Endothelial cell of umbilical vein (primary cell): Measurements from ENCODE around the gene FOXL2NB. TPM values are rescaled to one million over a fixed set of nuclear protein-coding genes. Genes with fewer than 3 reads are reported as not detected.

Experiments
- BruUV-seq: library from RNA; stranded (reverse); fragments of 400-500 nt; replicated peaks from 2 replicates; lab custom pipeline; 2021; lab: Mats Ljungman, UMichigan
- CTCF ChIA-PET: fragments of 300-600, 350-600 bp; sonication (Branson Sonifier 250); formaldehyde crosslinking; loops from one replicate; lab custom pipeline; 2021; ENCODE audit warnings: antibody characterized with exemption, inconsistent platforms; lab: Charles Lee
- POLR2A ChIA-PET: fragments of 300-600, 350-600 bp; sonication (Branson Sonifier 250); formaldehyde crosslinking; loops from one replicate; lab custom pipeline; 2021; ENCODE audit warnings: antibody characterized with exemption, inconsistent platforms; lab: Charles Lee
- DNase-seq: peaks from one replicate; pipeline ENCODE4 v3.0.0-alpha.2; 2011; ENCODE audit warnings: low read depth, low spot score
- FAIRE-seq: peaks from 2 replicates; lab custom pipeline; 2011; peaks lifted over from hg19 to GRCh38; lab: Jason Lieb, UNC
- H2AFZ ChIP-seq: 2 replicates; pipeline ENCODE4 v1.6.0; 2012; ENCODE audit warnings: low read depth, low read length, control low read depth, inconsistent platforms
- H3K27ac ChIP-seq: 2 replicates; pipeline ENCODE4 v1.5.1; 2011; ENCODE audit warnings: low read depth, mild to moderate bottlenecking, control low read depth, low read length, moderate library complexity; ENCODE audit not compliant: insufficient read depth
- H3K27me3 ChIP-seq, 2 experiments: 2 replicates each; pipeline versions ENCODE4 v1.6.0 to v1.6.1; 2011; ENCODE audit warnings: low read length in 2 of 2, mixed read lengths in 1 of 2; ENCODE audit not compliant: control insufficient read depth in 2 of 2, insufficient read depth in 2 of 2
- H3K36me3 ChIP-seq, 2 experiments: 2 replicates in 1 of 2; 3 replicates in 1 of 2; pipeline ENCODE4 v1.5.1; 2011; ENCODE audit warnings: low read length in 2 of 2, mild to moderate bottlenecking in 1 of 2, moderate library complexity in 1 of 2; ENCODE audit not compliant: control insufficient read depth in 2 of 2, insufficient read depth in 2 of 2; ENCODE audit errors: extremely low read depth in 1 of 2
- H3K4me1 ChIP-seq: 3 replicates; pipeline ENCODE4 v1.5.1; 2011; ENCODE audit warnings: mild to moderate bottlenecking, low read length; ENCODE audit not compliant: control insufficient read depth, insufficient read depth; ENCODE audit errors: extremely low read depth
- H3K4me2 ChIP-seq: 2 replicates; pipeline ENCODE4 v1.6.1; 2011; ENCODE audit warnings: low read length, control low read depth, mixed read lengths; ENCODE audit not compliant: insufficient read depth
- H3K4me3 ChIP-seq, 3 experiments: fragments of 200-600 bp in 1 of 3; sonication (generic), shearing (Covaris generic) in 1 of 3; replicated peaks in 1 of 3; 2 replicates each; pipeline ENCODE4 v1.5.1; 2011 to 2016; ENCODE audit warnings: control low read depth in 3 of 3, low read length in 3 of 3, mild to moderate bottlenecking in 2 of 3, inconsistent platforms in 1 of 3, low read depth in 1 of 3, moderate library complexity in 1 of 3; ENCODE audit not compliant: insufficient read depth in 1 of 3
- H3K79me2 ChIP-seq: 2 replicates; pipeline ENCODE4 v1.6.0; 2012; ENCODE audit warnings: low read length, inconsistent platforms; ENCODE audit not compliant: control insufficient read depth, insufficient read depth
- H3K9ac ChIP-seq: replicated peaks from 2 replicates; pipeline ENCODE3; 2011; ENCODE audit warnings: low read length, control low read depth; ENCODE audit not compliant: insufficient read depth; ENCODE audit errors: extremely low read depth
- H3K9me1 ChIP-seq: replicated peaks from 3 replicates; pipeline ENCODE4 v1.6.0; 2011; ENCODE audit warnings: mild to moderate bottlenecking, low read length; ENCODE audit not compliant: control insufficient read depth, insufficient read depth; ENCODE audit errors: extremely low read depth
- H3K9me3 ChIP-seq: replicated peaks from 2 replicates; pipeline ENCODE4 v1.5.1; 2012; ENCODE audit warnings: low read length, inconsistent platforms; ENCODE audit not compliant: control insufficient read depth, insufficient read depth
- H4K20me1 ChIP-seq: replicated peaks from 2 replicates; pipeline ENCODE3; 2011; ENCODE audit warnings: mild to moderate bottlenecking, low read length; ENCODE audit not compliant: control insufficient read depth, insufficient read depth; ENCODE audit errors: extremely low read depth
- EZH2 ChIP-seq: IDR thresholded peaks from 2 replicates; pipeline ENCODE4 v1.6.1; 2012; ENCODE audit warnings: borderline replicate concordance, low read depth, mild to moderate bottlenecking, moderate library complexity, low read length, inconsistent platforms; ENCODE audit not compliant: severe bottlenecking
- GATA2 ChIP-seq: IDR thresholded peaks from 2 replicates; pipeline ENCODE4 v1.7.0; 2011; ENCODE audit warnings: low read depth, mild to moderate bottlenecking, moderate library complexity, mixed read lengths, low read length; ENCODE audit not compliant: insufficient read length, insufficient read depth
- MYC ChIP-seq: IDR thresholded peaks from one replicate; pipeline ENCODE4 v1.6.1; 2011; ENCODE audit warnings: mild to moderate bottlenecking, low read depth, low read length
- POLR2A ChIP-seq: IDR thresholded peaks from 2 replicates; pipeline ENCODE4 v1.6.1; 2012; ENCODE audit warnings: low read depth, mild to moderate bottlenecking, control low read depth, low read length
- POLR2AphosphoS5 ChIP-seq: IDR thresholded peaks from 2 replicates; pipeline ENCODE4 v1.6.1; 2012; ENCODE audit warnings: low read depth, mild to moderate bottlenecking, control low read depth, low read length, moderate library complexity; ENCODE audit not compliant: insufficient read depth
- dilution Hi-C: fragments of 300-500 bp; cut with MboI; formaldehyde crosslinking; loops from one replicate; pipeline ENCODE4 v1.15.0; 2019; ENCODE audit warnings: low sequenced_read_pairs; ENCODE audit not compliant: extremely low pct_ligation_motif_present
- intact Hi-C: fragments of 100-400 bp; cut with micrococcal nuclease; formaldehyde crosslinking; loops from one replicate; pipeline ENCODE4 v1.10.0; 2022
- polyA plus RNA-seq, 4 experiments: library from polyadenylated mRNA; depleted of rRNA in 3 of 4; stranded (reverse) in 3 of 4; unstranded in 1 of 4; fragments of >200 nt; gene quantifications; 2 replicates each; pipeline versions ENCODE4 v1.2.1 to v1.2.3, GENCODE V29; 2011 to 2012; ENCODE audit warnings: missing spikeins in 1 of 4
- total RNA-seq: library from RNA; stranded (reverse); gene quantifications from 2 replicates; pipeline ENCODE4 v1.2.3, GENCODE V29; 2021
- TF ChIP-seq, protein P1 (sequence below), 2 donors: IDR thresholded peaks; 1 replicate in 1 of 2; 2 replicates in 1 of 2; pipeline ENCODE4 v1.5.1; 2011; ENCODE audit warnings: low read length in 2 of 2, mild to moderate bottlenecking in 2 of 2, moderate library complexity in 2 of 2, control low read depth in 1 of 2, inconsistent platforms in 1 of 2, low read depth in 1 of 2; ENCODE audit not compliant: insufficient read depth in 1 of 2; ENCODE audit errors: extremely low read depth in 1 of 2
- TF ChIP-seq, protein P2 (sequence below): IDR thresholded peaks from 2 replicates; pipeline ENCODE4 v1.6.1; 2011; ENCODE audit not compliant: insufficient read depth, insufficient read length

FOXL2NB gene
- total and polyA plus RNA-seq, 2 donors (not counting 3 experiments of a cell fraction or from before 2014, with no cell fraction given): 0.01 TPM; not detected in 1

- no peak overlapping the region for H3K9ac ChIP-seq
- intact Hi-C loops (no loop called here), dilution Hi-C loops (no loop called here)
- no peaks in the 10 kb centered on the region for H3K36me3 ChIP-seq
- H3K9me3 ChIP-seq: no peaks in the 10 kb centered on the region
- TF ChIP-seq, protein P1, sequence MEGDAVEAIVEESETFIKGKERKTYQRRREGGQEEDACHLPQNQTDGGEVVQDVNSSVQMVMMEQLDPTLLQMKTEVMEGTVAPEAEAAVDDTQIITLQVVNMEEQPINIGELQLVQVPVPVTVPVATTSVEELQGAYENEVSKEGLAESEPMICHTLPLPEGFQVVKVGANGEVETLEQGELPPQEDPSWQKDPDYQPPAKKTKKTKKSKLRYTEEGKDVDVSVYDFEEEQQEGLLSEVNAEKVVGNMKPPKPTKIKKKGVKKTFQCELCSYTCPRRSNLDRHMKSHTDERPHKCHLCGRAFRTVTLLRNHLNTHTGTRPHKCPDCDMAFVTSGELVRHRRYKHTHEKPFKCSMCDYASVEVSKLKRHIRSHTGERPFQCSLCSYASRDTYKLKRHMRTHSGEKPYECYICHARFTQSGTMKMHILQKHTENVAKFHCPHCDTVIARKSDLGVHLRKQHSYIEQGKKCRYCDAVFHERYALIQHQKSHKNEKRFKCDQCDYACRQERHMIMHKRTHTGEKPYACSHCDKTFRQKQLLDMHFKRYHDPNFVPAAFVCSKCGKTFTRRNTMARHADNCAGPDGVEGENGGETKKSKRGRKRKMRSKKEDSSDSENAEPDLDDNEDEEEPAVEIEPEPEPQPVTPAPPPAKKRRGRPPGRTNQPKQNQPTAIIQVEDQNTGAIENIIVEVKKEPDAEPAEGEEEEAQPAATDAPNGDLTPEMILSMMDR (IDR thresholded peaks at IDR 0.05; ENCODE audit: extremely low read depth in 1 of 2, insufficient read depth in 1 of 2, low read depth in 1 of 2, low read length in 2 of 2): no peak
- TF ChIP-seq POLR2A (no peak), POLR2AphosphoS5 (no peak), MYC (no peak), EZH2 (no peak), GATA2 (no peak)
- TF ChIP-seq, protein P2, sequence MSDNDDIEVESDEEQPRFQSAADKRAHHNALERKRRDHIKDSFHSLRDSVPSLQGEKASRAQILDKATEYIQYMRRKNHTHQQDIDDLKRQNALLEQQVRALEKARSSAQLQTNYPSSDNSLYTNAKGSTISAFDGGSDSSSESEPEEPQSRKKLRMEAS: no peak
- no peak overlapping the region for H3K4me3 ChIP-seq
- ChIA-PET CTCF (interaction anchor here (0.6 to 4.8 kb wide), 9 partner anchors 10 to 398 kb away, joined by 3 to 59 read pairs (median 6); no protein-coding TSS in a partner anchor), POLR2A (no interaction called here)
- no peak for DNase-seq
- H3K27ac ChIP-seq: no peak overlapping the region
- no peak for FAIRE-seq
- no peak overlapping the region for H3K4me2 ChIP-seq
- peaks cover 7% of the 10 kb centered on the region for H3K4me1 ChIP-seq
- no peaks in the 10 kb centered on the region for H3K79me2 ChIP-seq
- no peak overlapping the region for H2AFZ ChIP-seq
- peaks cover 26 to 37% of the 10 kb centered on the region in 2 experiments for H3K27me3 ChIP-seq
- H4K20me1 ChIP-seq: no peaks in the 10 kb centered on the region
- H3K9me1 ChIP-seq: no peaks in the 10 kb centered on the region
- BruUV-seq: no TSS peak
Observed at GRCh38 chr3:138933068-138933668, 13.8 kb upstream of the FOXL2NB start.
